Measurements from ENCODE around the gene SIMC1. TPM values are rescaled to one million over a fixed set of nuclear protein-coding genes. Genes with fewer than 3 reads are reported as not detected.

Gene SIMC1
- total RNA-seq, 1 donor from 2014 or later: 10.9 TPM

GRCh38 chr5:176341325-176342157 is 103.3 kb downstream of the SIMC1 start:
- no peaks in the 10 kb centered on the region for H3K9me3 ChIP-seq (ENCODE audit: low read depth)
- H3K4me3 Mint-ChIP-seq: no peak overlapping the region
- no peaks in the 10 kb centered on the region for H3K4me1 ChIP-seq
- H3K36me3 Mint-ChIP-seq: peaks cover 34% of the 10 kb centered on the region
- H3F3A ChIP-seq (ENCODE audit: low read depth): peaks cover 5% of the 10 kb centered on the region
- no peak overlapping the region for H3K27ac Mint-ChIP-seq
- no peaks in the 10 kb centered on the region for H3K27me3 Mint-ChIP-seq (ENCODE audit: insufficient read depth, low read depth)
- TF ChIP-seq, protein P1, sequence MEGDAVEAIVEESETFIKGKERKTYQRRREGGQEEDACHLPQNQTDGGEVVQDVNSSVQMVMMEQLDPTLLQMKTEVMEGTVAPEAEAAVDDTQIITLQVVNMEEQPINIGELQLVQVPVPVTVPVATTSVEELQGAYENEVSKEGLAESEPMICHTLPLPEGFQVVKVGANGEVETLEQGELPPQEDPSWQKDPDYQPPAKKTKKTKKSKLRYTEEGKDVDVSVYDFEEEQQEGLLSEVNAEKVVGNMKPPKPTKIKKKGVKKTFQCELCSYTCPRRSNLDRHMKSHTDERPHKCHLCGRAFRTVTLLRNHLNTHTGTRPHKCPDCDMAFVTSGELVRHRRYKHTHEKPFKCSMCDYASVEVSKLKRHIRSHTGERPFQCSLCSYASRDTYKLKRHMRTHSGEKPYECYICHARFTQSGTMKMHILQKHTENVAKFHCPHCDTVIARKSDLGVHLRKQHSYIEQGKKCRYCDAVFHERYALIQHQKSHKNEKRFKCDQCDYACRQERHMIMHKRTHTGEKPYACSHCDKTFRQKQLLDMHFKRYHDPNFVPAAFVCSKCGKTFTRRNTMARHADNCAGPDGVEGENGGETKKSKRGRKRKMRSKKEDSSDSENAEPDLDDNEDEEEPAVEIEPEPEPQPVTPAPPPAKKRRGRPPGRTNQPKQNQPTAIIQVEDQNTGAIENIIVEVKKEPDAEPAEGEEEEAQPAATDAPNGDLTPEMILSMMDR (IDR thresholded peaks at IDR 0.05): no peak
- TF ChIP-seq EZH2phosphoT487 (IDR thresholded peaks at IDR 0.05) (no peak), EZH2 (IDR thresholded peaks at IDR 0.05) (no peak)
- H4K20me1 ChIP-seq (ENCODE audit: low read depth): no peaks in the 10 kb centered on the region
- H3K4me1 Mint-ChIP-seq: no peaks in the 10 kb centered on the region
- no peak overlapping the region for H3K4me3 ChIP-seq
- H3K27ac ChIP-seq: no peak overlapping the region
- DNase-seq (ENCODE audit: low spot score): no peak
- H3K36me3 ChIP-seq: no peaks in the 10 kb centered on the region
- H3K27me3 ChIP-seq: no peaks in the 10 kb centered on the region
- no peak overlapping the region for H2AFZ ChIP-seq (replicated peaks)
- H3K4me2 ChIP-seq: no peak overlapping the region
- H3K9ac ChIP-seq: no peak overlapping the region
- H3K79me2 ChIP-seq (ENCODE audit: low read depth): no peaks in the 10 kb centered on the region
- no peaks in the 10 kb centered on the region for H3K9me3 Mint-ChIP-seq

- peaks cover 5% of the 10 kb centered on the region for H3F3A ChIP-seq (ENCODE audit: low read depth)
- H3K9me3 Mint-ChIP-seq: no peaks in the 10 kb centered on the region
- H3K4me3 Mint-ChIP-seq: no peak overlapping the region
- H3K9me3 ChIP-seq (ENCODE audit: low read depth): no peaks in the 10 kb centered on the region
- H3K4me1 Mint-ChIP-seq: no peaks in the 10 kb centered on the region
- TF ChIP-seq, protein P1 (IDR thresholded peaks at IDR 0.05): no peak
- TF ChIP-seq EZH2phosphoT487 (IDR thresholded peaks at IDR 0.05) (no peak), EZH2 (IDR thresholded peaks at IDR 0.05) (no peak)
- DNase-seq (ENCODE audit: low spot score): no peak
- H2AFZ ChIP-seq (replicated peaks): no peak overlapping the region
- H3K4me2 ChIP-seq: no peak overlapping the region
- no peaks in the 10 kb centered on the region for H3K36me3 ChIP-seq
- H3K27me3 ChIP-seq: no peaks in the 10 kb centered on the region
- H3K4me3 ChIP-seq: no peak overlapping the region
- no peaks in the 10 kb centered on the region for H3K79me2 ChIP-seq (ENCODE audit: low read depth)
- no peaks in the 10 kb centered on the region for H3K27me3 Mint-ChIP-seq (ENCODE audit: insufficient read depth, low read depth)
- no peak overlapping the region for H3K27ac ChIP-seq
- H3K36me3 Mint-ChIP-seq: peaks cover 28% of the 10 kb centered on the region
- no peaks in the 10 kb centered on the region for H4K20me1 ChIP-seq (ENCODE audit: low read depth)
- H3K9ac ChIP-seq: no peak overlapping the region
- no peaks in the 10 kb centered on the region for H3K4me1 ChIP-seq
- H3K27ac Mint-ChIP-seq: no peak overlapping the region
Measured at GRCh38 chr5:176342158-176342483, 103.9 kb downstream of the SIMC1 start.

GRCh38 chr5:176342766-176343458 is 104.7 kb downstream of the SIMC1 start:
- H4K20me1 ChIP-seq (ENCODE audit: low read depth): no peaks in the 10 kb centered on the region
- no peaks in the 10 kb centered on the region for H3K36me3 ChIP-seq

More at GRCh38 chr5:176342766-176343458, 104.7 kb downstream of the SIMC1 start:
- Histone ChIP-seq H3K27ac (no peak overlapping the region), H3K4me2 (no peak overlapping the region), H3K27me3 (no peaks in the 10 kb centered on the region), H3K79me2 (ENCODE audit: low read depth) (no peaks in the 10 kb centered on the region), H3K9ac (no peak overlapping the region), H3K4me1 (no peaks in the 10 kb centered on the region), H2AFZ (replicated peaks) (no peak overlapping the region), H3K9me3 (ENCODE audit: low read depth) (no peaks in the 10 kb centered on the region), H3K4me3 (no peak overlapping the region), H3F3A (ENCODE audit: low read depth) (peaks cover 5% of the 10 kb centered on the region)
- Mint-ChIP-seq H3K4me3 (no peak overlapping the region), H3K27me3 (ENCODE audit: insufficient read depth, low read depth) (no peaks in the 10 kb centered on the region), H3K9me3 (no peaks in the 10 kb centered on the region), H3K36me3 (peaks cover 29% of the 10 kb centered on the region), H3K4me1 (no peaks in the 10 kb centered on the region), H3K27ac (no peak overlapping the region)
- no peak for DNase-seq (ENCODE audit: low spot score)
- TF ChIP-seq, protein P1 (IDR thresholded peaks at IDR 0.05): no peak
- no peak for TF ChIP-seq EZH2 (IDR thresholded peaks at IDR 0.05)
- TF ChIP-seq EZH2phosphoT487 (IDR thresholded peaks at IDR 0.05): no peak
